ENCODE measurements around the gene FAHD2A.

The FAHD2A gene

DNA sequence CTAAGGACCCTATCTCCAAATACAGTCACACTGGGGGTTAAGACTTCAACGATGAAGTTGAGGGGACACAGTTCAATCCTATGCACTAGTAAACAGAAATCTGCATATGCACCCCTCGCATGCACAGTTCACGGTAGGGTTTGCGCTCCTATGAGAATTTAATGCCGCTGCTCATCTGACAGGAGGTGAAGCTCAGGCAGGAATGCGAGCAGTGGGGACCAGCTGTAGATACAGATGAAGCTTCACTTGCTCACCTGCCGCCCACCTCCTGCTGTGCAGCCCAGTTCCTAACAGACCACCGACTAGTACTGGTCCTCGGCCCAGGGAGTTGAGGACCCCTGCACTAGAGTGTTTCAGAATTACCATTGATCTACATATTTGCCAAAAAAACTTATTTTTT lies 40.0 kb upstream of the FAHD2A start:
- no peaks in the 10 kb centered on the region for H3K4me1 ChIP-seq (ENCODE audit: control insufficient read depth in 1 of 2, insufficient read depth in 1 of 2, low read depth in 1 of 2, low read length in 1 of 2)
- H3K27ac ChIP-seq, result no peak overlapping the region
- no peaks in the 10 kb centered on the region for H3K36me3 ChIP-seq
- TF ChIP-seq, protein P1, sequence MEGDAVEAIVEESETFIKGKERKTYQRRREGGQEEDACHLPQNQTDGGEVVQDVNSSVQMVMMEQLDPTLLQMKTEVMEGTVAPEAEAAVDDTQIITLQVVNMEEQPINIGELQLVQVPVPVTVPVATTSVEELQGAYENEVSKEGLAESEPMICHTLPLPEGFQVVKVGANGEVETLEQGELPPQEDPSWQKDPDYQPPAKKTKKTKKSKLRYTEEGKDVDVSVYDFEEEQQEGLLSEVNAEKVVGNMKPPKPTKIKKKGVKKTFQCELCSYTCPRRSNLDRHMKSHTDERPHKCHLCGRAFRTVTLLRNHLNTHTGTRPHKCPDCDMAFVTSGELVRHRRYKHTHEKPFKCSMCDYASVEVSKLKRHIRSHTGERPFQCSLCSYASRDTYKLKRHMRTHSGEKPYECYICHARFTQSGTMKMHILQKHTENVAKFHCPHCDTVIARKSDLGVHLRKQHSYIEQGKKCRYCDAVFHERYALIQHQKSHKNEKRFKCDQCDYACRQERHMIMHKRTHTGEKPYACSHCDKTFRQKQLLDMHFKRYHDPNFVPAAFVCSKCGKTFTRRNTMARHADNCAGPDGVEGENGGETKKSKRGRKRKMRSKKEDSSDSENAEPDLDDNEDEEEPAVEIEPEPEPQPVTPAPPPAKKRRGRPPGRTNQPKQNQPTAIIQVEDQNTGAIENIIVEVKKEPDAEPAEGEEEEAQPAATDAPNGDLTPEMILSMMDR (IDR thresholded peaks at IDR 0.05), result no peak
- no peak overlapping the region for H3K4me3 ChIP-seq (ENCODE audit: low read depth in 1 of 2, low read length in 1 of 2)
- peaks cover 7% of the 10 kb centered on the region for H3K27me3 ChIP-seq
- H3K9me3 ChIP-seq, result no peaks in the 10 kb centered on the region

DNA sequence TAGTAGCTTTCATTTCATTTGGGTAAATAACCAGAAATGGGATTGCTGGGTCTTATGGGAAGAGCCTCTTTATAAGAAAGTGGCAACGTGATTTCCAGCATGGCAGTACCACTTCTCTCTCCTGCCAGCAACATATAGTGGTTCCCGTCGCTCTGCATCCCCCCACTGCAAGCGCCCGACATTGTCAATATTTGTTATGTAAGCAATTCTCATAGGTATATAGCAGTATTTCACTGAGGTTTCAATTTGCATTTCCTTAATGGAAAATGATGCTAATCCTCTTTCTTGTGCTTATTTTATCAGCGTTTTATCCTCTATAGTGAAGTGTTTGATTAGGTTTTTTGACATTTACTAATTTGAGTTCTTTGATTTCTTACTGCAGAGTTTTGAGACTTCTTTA lies 36.0 kb upstream of the FAHD2A start:
- TF ChIP-seq, protein P1 (IDR thresholded peaks at IDR 0.05), result no peak

GRCh38 chr2:95372216-95372829 lies 30.2 kb upstream of the FAHD2A start:
- Histone ChIP-seq H3K27me3 (peaks cover 12% of the 10 kb centered on the region), H3K9me3 (no peaks in the 10 kb centered on the region), H3K27ac (no peak overlapping the region), H3K4me1 (ENCODE audit: control insufficient read depth in 1 of 2, insufficient read depth in 1 of 2, low read depth in 1 of 2, low read length in 1 of 2) (no peaks in the 10 kb centered on the region), H3K4me3 (ENCODE audit: low read depth in 1 of 2, low read length in 1 of 2) (no peak overlapping the region), H3K36me3 (no peaks in the 10 kb centered on the region)
- TF ChIP-seq, protein P1 (IDR thresholded peaks at IDR 0.05), result no peak

More for the DNA sequence above, 36.0 kb upstream of the FAHD2A start:
- H3K9me3 ChIP-seq, result no peaks in the 10 kb centered on the region
- no peak overlapping the region for H3K4me3 ChIP-seq (ENCODE audit: low read depth in 1 of 2, low read length in 1 of 2)
- no peaks in the 10 kb centered on the region for H3K4me1 ChIP-seq (ENCODE audit: control insufficient read depth in 1 of 2, insufficient read depth in 1 of 2, low read depth in 1 of 2, low read length in 1 of 2)
- no peak overlapping the region for H3K27ac ChIP-seq
- H3K27me3 ChIP-seq, result peaks cover 12% of the 10 kb centered on the region
- no peaks in the 10 kb centered on the region for H3K36me3 ChIP-seq

DNA sequence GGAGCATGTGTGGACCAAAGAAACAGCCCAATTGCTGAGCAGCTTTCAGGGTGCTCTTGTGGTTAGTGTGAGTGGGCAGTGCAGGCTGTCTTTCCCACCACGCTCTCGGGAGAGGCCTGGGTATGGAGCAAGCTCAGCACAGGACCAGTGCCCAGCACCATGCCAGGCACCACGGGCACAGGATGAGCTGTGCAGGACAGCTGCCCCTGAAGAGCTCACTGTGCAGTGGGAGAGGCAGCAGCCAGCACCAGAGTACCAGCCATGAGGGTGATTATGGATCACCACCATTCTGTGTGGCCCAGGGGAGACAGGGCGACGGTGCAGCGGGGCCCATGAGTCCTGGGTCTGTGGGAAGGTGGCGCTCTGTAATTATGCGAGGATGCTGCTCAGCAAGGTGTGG lies 29.7 kb upstream of the FAHD2A start:
- Histone ChIP-seq H3K27ac (no peak overlapping the region), H3K9me3 (no peaks in the 10 kb centered on the region), H3K4me1 (ENCODE audit: control insufficient read depth in 1 of 2, insufficient read depth in 1 of 2, low read depth in 1 of 2, low read length in 1 of 2) (no peaks in the 10 kb centered on the region), H3K4me3 (ENCODE audit: low read depth in 1 of 2, low read length in 1 of 2) (no peak overlapping the region), H3K27me3 (peaks cover 12% of the 10 kb centered on the region), H3K36me3 (no peaks in the 10 kb centered on the region)
- TF ChIP-seq, protein P1 (IDR thresholded peaks at IDR 0.05), result no peak

DNA sequence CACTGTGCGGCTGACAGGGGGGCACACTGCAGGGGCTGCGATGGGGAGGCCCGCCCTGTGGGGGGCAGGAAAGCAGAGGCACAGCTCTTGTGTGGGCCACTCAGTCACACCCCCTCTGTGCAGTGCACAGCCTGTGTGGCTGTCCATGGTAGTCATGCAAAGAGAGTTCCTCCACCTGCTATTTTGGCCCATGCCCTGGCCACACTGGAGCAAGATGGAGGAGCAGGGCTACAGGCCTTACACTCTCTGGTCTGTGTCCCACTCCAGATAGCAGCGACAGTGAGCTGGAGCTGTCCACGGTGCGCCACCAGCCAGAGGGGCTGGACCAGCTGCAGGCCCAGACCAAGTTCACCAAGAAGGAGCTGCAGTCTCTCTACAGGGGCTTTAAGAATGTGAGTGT lies 28.5 kb upstream of the FAHD2A start:
- no peaks in the 10 kb centered on the region for H3K4me1 ChIP-seq (ENCODE audit: control insufficient read depth in 1 of 2, insufficient read depth in 1 of 2, low read depth in 1 of 2, low read length in 1 of 2)
- H3K4me3 ChIP-seq (ENCODE audit: low read depth in 1 of 2, low read length in 1 of 2), result no peak overlapping the region
- TF ChIP-seq, protein P1 (IDR thresholded peaks at IDR 0.05), result no peak
- no peak overlapping the region for H3K27ac ChIP-seq
- H3K27me3 ChIP-seq, result peaks cover 12% of the 10 kb centered on the region
- H3K36me3 ChIP-seq, result no peaks in the 10 kb centered on the region
- no peaks in the 10 kb centered on the region for H3K9me3 ChIP-seq

Measured in neutrophil (primary cell).